Measurements from ENCODE around the gene MCTP2. TPM values are rescaled to one million over a fixed set of nuclear protein-coding genes. Genes with fewer than 3 reads are reported as not detected.
A peak's percentile ranks its signal among the peaks of the same experiment; 100 is the strongest.

Gene MCTP2
- total RNA-seq, 4 donors from 2014 or later, result 12.0 to 18.3 (median 15.2) TPM

DNA sequence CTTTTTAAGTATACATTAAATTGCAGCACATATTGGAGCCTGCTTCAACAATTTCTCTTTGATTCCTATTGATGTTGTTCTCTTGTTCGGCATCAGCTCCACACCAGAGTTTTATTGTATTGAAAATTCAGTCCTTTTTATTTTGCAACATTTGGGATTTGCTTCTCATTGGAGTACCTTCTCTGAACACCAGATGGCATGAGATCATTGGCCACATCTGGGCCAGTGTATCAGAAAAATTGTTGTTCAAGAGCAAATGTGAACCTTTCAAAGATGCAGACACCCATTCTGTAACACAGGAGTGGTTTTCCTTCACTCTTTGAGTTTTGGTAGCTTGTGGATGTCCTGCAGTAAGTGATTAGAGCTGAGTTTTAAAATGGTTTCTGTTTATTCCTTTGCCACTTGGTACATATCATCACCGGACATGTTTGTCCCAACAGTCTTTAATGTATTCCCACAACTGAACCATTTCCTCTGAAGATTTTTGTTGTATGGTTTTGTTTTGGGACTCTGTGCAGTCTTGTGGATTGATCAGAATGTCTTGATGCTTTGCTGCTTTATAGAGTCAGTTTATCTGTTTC lies 96.1 kb downstream of the MCTP2 start:
- H3K9me3 ChIP-seq, result no peaks in the 10 kb centered on the region
- H3K4me3 ChIP-seq, result no peak overlapping the region
- H3K27me3 ChIP-seq, result no peaks in the 10 kb centered on the region
- 60 to 64% methylated on average over 2 of the region's 2 CpGs for WGBS, 2 donors
- no peak overlapping the region for H3K27ac ChIP-seq
- peak; percentile 40 to 74 (median 66) for TF ChIP-seq CTCF (IDR thresholded peaks at IDR 0.05)
- TF ChIP-seq POLR2A (IDR thresholded peaks at IDR 0.05), result no peak
- H3K36me3 ChIP-seq, result no peaks in the 10 kb centered on the region
- DNase-seq (ENCODE audit: low spot score in 2 of 2), result peak in 1 of 2 donors; percentile 33
- peaks cover 0 to 8% (median 0%) of the 10 kb centered on the region in 4 donors for H3K4me1 ChIP-seq

GRCh38 chr15:94331731-94332130 lies 100.4 kb downstream of the MCTP2 start:
- TF ChIP-seq CTCF (IDR thresholded peaks at IDR 0.05), result no peak
- no peak for TF ChIP-seq EP300 (IDR thresholded peaks at IDR 0.05)
- 78 to 84% methylated on average over 3 of the region's 3 CpGs for WGBS, 2 donors
- DNase-seq (ENCODE audit: low spot score in 2 of 2), result no peak
- H3K36me3 ChIP-seq, result no peaks in the 10 kb centered on the region
- H3K9me3 ChIP-seq, result no peaks in the 10 kb centered on the region
- no peaks in the 10 kb centered on the region for H3K27me3 ChIP-seq
- H3K4me1 ChIP-seq, result no peaks in the 10 kb centered on the region
- H3K27ac ChIP-seq, result no peak overlapping the region
- H3K4me3 ChIP-seq, result no peak overlapping the region

- 59% methylated on average over 3 of the region's 3 CpGs for WGBS, 2 donors
- Histone ChIP-seq H3K27ac (no peak overlapping the region), H3K4me1 (no peaks in the 10 kb centered on the region), H3K4me3 (no peak overlapping the region), H3K9me3 (no peaks in the 10 kb centered on the region), H3K36me3 (no peaks in the 10 kb centered on the region), H3K27me3 (no peaks in the 10 kb centered on the region)
- TF ChIP-seq POLR2A (IDR thresholded peaks at IDR 0.05), result no peak
- DNase-seq (ENCODE audit: low spot score in 2 of 2), result no peak
Measured at GRCh38 chr15:94335616-94336015, 104.3 kb downstream of the MCTP2 start.

- Histone ChIP-seq H3K4me3 (no peak overlapping the region), H3K4me1 (no peaks in the 10 kb centered on the region), H3K27me3 (no peaks in the 10 kb centered on the region), H3K36me3 (no peaks in the 10 kb centered on the region), H3K27ac (no peak overlapping the region), H3K9me3 (no peaks in the 10 kb centered on the region)
- TF ChIP-seq CTCF (IDR thresholded peaks at IDR 0.05) (no peak), POLR2A (IDR thresholded peaks at IDR 0.05) (no peak), EP300 (IDR thresholded peaks at IDR 0.05) (no peak)
- WGBS, 2 donors, result 96% methylated on average over 13 of the region's 13 CpGs
- no peak for DNase-seq (ENCODE audit: low spot score in 2 of 2)
Measured at GRCh38 chr15:94336817-94337467, 105.6 kb downstream of the MCTP2 start.

- Histone ChIP-seq H3K27me3 (no peaks in the 10 kb centered on the region), H3K9me3 (no peaks in the 10 kb centered on the region), H3K4me1 (no peaks in the 10 kb centered on the region), H3K36me3 (no peaks in the 10 kb centered on the region), H3K27ac (no peak overlapping the region), H3K4me3 (no peak overlapping the region)
- DNase-seq (ENCODE audit: low spot score in 2 of 2), result no peak
- WGBS, 2 donors, result 66 to 75% methylated on average over 16 of the region's 16 CpGs
- no peak for TF ChIP-seq EP300 (IDR thresholded peaks at IDR 0.05)
- TF ChIP-seq CTCF (IDR thresholded peaks at IDR 0.05), result no peak
- TF ChIP-seq POLR2A (IDR thresholded peaks at IDR 0.05), result no peak
Measured at GRCh38 chr15:94338243-94338846, 107.0 kb downstream of the MCTP2 start.
